OCI-LY7 (cell line): ENCODE data around the gene FBXL17.

ENCODE experiments used
- EZH2phosphoT487 ChIP-seq: fragments of 200-600 bp; sonication (generic); IDR thresholded peaks from 2 replicates; pipeline ENCODE4 v1.6.1; 2018; ENCODE audit warnings: low read depth, borderline replicate concordance, mild to moderate bottlenecking, mixed run types, antibody characterized with exemption, low read length, moderate library complexity, mixed read lengths
- TF ChIP-seq, protein P1 (sequence below): fragments of 200-600 bp; sonication (generic); conservative IDR thresholded peaks from 2 replicates; pipeline ENCODE4 v1.5.1; 2014; ENCODE audit warnings: mild to moderate bottlenecking, antibody characterized with exemption, low read length, moderate library complexity, mixed read lengths

DNA sequence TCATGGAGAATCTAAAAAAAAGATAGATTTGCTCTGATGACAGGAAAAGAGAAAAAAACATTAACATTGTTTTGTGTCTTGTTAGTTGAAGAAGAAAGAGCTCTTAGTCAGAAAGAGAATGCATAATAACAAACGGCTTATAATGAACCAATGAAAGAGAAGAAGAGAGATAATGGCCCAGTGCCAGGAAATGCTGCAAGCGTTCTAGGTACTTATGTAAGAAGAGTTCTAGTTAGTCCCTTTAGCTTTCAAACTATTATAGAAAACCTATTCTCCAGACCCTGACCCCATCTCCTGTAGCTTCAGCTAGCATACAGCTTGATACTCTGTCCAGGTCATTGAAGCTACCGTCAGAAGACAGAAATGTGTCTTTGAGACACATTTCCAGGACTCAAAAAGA lies 70.2 kb downstream of the FBXL17 start:
- TF ChIP-seq, protein P1, sequence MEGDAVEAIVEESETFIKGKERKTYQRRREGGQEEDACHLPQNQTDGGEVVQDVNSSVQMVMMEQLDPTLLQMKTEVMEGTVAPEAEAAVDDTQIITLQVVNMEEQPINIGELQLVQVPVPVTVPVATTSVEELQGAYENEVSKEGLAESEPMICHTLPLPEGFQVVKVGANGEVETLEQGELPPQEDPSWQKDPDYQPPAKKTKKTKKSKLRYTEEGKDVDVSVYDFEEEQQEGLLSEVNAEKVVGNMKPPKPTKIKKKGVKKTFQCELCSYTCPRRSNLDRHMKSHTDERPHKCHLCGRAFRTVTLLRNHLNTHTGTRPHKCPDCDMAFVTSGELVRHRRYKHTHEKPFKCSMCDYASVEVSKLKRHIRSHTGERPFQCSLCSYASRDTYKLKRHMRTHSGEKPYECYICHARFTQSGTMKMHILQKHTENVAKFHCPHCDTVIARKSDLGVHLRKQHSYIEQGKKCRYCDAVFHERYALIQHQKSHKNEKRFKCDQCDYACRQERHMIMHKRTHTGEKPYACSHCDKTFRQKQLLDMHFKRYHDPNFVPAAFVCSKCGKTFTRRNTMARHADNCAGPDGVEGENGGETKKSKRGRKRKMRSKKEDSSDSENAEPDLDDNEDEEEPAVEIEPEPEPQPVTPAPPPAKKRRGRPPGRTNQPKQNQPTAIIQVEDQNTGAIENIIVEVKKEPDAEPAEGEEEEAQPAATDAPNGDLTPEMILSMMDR, result no peak
- no peak for TF ChIP-seq EZH2phosphoT487
